Rectal smooth muscle tissue (tissue), 1 donor: ENCODE data around the gene RBM5.

Experiments
- H3K27ac ChIP-seq: one replicate; pipeline ENCODE4 v1.7.0; 2013; ENCODE audit warnings: low read depth, low read length, inconsistent platforms
- H3K27me3 ChIP-seq: one replicate; pipeline ENCODE4 v1.7.0; 2013; ENCODE audit warnings: low read length; ENCODE audit not compliant: control insufficient read depth, insufficient read depth
- H3K36me3 ChIP-seq: one replicate; pipeline ENCODE4 v1.7.0; 2013; ENCODE audit warnings: low read length; ENCODE audit not compliant: control insufficient read depth, insufficient read depth
- H3K4me1 ChIP-seq: one replicate; pipeline ENCODE4 v1.7.0; 2013; ENCODE audit warnings: low read length; ENCODE audit not compliant: control insufficient read depth, insufficient read depth
- H3K4me3 ChIP-seq: one replicate; pipeline ENCODE4 v1.7.0; 2013; ENCODE audit warnings: low read length
- H3K9ac ChIP-seq: one replicate; pipeline ENCODE4 v1.7.0; 2013; ENCODE audit warnings: low read length

RBM5 gene

DNA sequence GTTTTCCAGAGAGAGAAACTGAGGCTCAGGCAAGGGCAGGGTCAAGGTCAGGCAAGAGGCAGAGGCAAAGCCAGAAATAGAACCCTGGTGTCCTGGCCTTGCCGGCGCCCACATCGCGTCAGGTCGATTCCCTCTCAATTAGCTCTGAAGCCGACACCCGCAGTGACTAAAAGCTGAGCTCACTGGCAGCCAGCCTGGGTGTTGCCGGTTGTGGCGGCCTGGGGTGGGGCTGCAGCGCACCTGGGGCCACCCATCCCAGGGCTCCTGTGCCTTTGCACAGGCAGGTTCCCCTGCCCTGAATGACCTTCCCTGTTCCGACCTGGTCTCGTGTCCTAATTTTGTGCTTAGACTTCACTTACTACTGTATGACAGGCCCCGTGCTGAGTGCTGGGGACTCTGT, 72.6 kb downstream of the RBM5 start:
- peak overlapping the region; percentile 84 for H3K27ac ChIP-seq
- H3K27me3 ChIP-seq = no peaks in the 10 kb centered on the region
- peaks cover 57% of the 10 kb centered on the region for H3K4me1 ChIP-seq
- H3K4me3 ChIP-seq = no peak overlapping the region
- no peaks in the 10 kb centered on the region for H3K36me3 ChIP-seq
- no peak overlapping the region for H3K9ac ChIP-seq

DNA sequence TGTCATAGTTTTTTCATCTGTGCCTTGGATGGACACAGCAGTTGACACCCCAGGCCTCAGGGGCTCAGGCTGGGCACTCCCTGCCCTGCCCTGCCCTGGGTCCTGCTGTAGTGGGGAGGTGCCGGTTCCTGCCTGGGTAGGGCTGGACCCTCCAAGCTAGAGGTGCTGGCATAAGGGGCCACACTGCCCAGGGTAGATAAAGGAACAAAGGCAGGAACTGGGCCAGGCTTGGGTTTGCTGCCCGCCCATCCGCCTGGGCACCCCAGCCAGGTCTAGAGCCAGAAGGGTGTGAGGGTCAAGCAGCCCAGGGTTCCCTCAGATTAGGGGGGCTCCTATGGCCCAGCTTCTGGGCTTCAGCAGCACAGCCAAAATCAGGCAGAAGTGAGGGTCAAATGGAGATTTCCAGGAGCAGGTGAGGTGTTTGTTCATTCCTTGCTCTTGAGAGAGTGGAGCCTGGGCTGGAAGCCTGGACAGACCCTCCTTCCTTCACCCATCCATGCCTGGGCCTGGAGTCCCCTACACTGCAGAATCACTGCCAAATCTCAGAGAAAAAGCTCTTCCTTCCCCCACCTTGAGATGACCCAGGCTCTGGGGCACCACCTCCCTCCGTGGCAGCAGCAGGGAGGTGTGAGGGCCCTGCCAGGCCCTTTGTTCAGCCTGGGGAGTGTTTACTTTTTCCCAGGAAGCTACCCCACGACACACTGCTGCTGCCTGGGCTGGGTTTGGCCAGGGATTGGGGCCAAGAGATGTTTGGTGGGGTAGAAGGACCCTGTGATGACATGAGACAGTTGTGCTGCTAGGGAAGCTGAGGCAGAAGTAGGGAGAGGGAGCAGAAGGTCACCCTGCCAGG, 73.5 kb downstream of the RBM5 start:
- H3K4me1 ChIP-seq = peaks cover 65% of the 10 kb centered on the region
- H3K27ac ChIP-seq = peak overlapping the region; percentile 84
- no peaks in the 10 kb centered on the region for H3K36me3 ChIP-seq
- no peak overlapping the region for H3K9ac ChIP-seq
- no peaks in the 10 kb centered on the region for H3K27me3 ChIP-seq
- H3K4me3 ChIP-seq = no peak overlapping the region

DNA sequence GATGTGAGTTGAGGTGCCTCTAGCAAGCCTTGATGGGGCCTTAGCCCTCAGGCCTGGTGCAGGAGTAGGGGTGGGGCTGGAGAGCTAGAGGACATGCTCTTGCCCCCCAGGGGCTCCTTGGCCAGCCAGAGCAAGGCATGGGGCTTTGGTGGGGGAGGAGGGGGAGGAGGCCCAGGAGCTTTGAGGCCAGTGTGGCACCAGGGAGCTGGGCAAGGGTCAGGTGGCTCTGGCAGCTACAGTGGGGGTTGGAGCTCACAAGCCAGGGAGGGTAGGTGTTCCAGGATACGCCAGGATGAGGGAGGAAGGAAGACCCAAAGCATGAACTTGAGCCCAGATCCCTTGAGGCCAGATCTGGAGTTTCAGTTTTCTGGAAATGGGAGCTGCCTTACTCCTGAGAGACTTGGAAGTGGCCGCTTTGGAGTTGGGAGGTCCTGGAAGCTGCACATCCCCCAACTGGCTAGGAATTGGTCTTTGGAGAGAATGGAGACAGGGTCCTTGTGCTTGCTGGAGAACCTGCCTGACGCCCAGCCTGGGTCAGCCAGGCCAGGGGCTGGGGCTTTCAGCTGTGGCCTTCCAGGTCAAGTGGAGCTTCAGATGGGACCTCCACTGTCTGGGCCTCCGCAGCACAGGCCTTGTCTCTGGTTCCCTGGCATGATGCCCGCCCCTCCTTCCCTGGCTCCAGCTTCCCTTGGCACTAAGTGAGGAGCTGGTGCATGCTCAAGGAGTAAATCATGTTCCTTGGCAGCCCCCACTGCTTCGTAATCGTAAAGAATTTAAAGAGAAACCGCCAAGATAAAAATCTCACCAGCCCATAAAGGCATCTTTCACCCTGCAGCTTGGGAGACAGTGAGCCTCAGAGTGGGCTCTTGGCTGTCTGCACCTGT, 75.1 kb downstream of the RBM5 start:
- H3K9ac ChIP-seq = no peak overlapping the region
- H3K4me1 ChIP-seq = peaks cover 67% of the 10 kb centered on the region

DNA sequence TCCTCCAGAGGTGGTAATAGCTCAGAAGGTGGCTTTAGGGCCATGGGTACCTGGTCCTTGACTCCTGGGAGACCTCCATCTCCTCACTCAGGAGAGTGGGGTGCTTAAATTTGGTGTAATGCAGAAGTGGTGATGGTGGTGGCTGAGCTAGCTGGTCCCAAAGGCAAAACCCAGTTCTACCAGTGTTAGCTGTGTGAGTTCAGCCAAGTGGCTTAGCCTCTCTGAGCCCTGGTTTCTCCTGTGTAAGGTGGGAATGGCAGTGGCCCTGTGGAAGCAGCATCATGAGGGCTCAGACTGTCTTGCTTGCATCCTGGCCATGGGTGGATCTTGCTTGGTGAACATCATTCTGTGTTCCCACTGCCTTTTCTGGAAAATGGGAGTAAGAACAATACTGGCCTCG, 75.8 kb downstream of the RBM5 start:
- H3K9ac ChIP-seq = no peak overlapping the region
- no peaks in the 10 kb centered on the region for H3K36me3 ChIP-seq
- H3K4me3 ChIP-seq = no peak overlapping the region
- no peaks in the 10 kb centered on the region for H3K27me3 ChIP-seq
- H3K4me1 ChIP-seq = peaks cover 68% of the 10 kb centered on the region
- peak overlapping the region; percentile 91 for H3K27ac ChIP-seq

More for the DNA sequence above, 75.1 kb downstream of the RBM5 start:
- no peaks in the 10 kb centered on the region for H3K36me3 ChIP-seq
- peak overlapping the region; percentile 91 for H3K27ac ChIP-seq
- no peaks in the 10 kb centered on the region for H3K27me3 ChIP-seq
- no peak overlapping the region for H3K4me3 ChIP-seq

DNA sequence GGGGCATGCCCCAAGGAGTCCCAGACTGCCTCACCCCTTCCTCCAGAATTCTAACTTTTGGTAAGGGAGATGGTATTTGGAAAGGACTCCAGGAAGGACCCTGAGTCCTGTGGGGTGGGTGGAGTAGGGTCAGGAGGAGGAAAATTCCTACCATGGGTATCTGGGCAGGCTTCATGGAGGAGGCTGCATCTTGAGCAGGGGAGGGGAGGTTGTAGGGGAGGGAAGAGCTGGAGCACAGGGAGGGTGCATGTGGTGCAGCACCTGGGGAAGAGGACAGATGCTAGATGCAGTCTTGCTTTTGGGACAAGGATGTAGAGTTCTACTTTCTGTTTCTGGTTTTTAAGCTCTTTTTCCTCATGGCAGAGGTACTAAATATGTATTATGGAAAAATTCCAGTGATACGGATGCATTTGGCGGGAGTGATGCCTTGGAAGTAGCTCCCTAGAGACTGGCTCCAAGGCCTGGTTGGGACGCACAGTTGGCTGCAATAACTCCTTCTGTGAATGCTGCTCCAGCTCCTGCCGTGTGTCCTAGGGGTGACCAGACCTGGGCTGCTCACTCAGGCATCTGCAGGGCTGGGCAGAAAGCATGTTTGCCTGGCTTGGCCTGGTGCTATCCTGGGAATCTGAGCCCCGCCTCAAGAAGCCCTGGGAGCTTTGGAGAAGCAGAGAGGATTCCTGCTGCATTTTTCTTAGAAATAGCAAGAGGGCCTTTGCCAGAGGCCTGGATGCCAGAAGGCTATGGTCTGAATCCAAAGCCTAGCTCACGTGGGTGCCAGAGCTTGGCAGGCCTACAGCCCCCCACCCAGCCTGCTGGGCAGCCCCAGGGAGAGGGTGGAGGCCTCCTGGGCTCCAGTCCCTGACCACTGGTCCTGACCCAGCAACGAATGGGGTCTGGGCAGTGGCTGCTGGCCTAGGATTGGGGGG, 76.5 kb downstream of the RBM5 start:
- H3K4me3 ChIP-seq = peak overlapping the region; percentile 19

DNA sequence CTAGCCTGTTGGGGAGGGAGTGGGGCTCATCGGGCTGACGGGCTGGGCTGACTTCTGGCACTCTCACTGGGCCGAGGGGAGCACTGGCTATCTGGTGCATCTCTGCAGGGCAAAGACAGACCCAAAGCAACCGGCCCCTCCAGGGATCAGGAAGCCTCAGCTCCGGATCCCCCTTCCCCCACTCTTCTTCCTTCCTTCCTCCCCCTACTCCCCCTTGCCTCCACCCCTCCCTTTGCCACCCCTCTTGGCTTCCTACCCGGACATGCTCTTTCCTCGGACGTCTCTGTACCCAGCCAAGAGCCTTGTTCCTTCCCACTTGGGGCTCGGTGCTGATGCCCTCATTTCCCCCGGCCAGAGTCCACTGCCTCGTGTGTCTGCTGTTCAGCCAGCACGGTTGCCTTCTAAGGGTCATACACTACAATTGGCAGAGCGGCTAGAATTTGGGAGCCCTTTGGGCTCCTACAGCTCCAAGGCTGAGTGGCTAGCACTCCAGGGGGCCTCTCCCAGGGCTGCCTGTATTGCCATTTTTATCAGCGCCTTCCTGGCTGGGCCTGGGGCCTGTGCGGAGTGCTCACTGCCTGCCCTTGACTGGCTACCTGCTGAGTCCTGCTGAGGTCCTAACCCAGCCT, 77.3 kb downstream of the RBM5 start:
- H3K9ac ChIP-seq = no peak overlapping the region
- peaks cover 62% of the 10 kb centered on the region for H3K4me1 ChIP-seq
- no peaks in the 10 kb centered on the region for H3K27me3 ChIP-seq
- peak overlapping the region; percentile 91 for H3K27ac ChIP-seq
- no peaks in the 10 kb centered on the region for H3K36me3 ChIP-seq
- peak overlapping the region; percentile 19 for H3K4me3 ChIP-seq

More for the DNA sequence above, 76.5 kb downstream of the RBM5 start:
- Histone ChIP-seq H3K27ac (peak overlapping the region; percentile 91), H3K9ac (no peak overlapping the region), H3K4me1 (peaks cover 67% of the 10 kb centered on the region), H3K27me3 (no peaks in the 10 kb centered on the region), H3K36me3 (no peaks in the 10 kb centered on the region)

DNA sequence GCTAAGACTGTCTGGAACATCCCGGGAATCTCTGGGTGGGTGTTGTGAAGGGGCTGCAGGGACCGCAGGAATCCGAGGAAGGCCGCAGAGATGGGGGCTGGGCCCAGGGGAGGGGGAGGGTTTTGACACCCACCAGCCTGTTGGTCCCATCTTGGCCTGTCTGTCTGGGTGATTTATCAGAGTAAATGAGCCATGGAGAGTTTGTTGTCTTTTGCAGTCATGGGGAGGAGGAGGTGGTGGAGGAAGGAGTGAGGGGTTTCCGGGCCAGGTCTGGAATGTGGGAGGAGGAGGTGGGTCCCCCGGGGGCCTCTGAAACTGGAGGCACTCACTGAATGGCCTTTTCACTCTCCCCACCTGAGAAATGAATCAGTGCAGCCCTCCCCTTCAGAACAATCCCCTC, 77.9 kb downstream of the RBM5 start:
- peaks cover 56% of the 10 kb centered on the region for H3K4me1 ChIP-seq
- peak overlapping the region; percentile 91 for H3K27ac ChIP-seq
- H3K27me3 ChIP-seq = no peaks in the 10 kb centered on the region
- H3K9ac ChIP-seq = no peak overlapping the region
- H3K4me3 ChIP-seq = peak overlapping the region; percentile 11
- no peaks in the 10 kb centered on the region for H3K36me3 ChIP-seq

DNA sequence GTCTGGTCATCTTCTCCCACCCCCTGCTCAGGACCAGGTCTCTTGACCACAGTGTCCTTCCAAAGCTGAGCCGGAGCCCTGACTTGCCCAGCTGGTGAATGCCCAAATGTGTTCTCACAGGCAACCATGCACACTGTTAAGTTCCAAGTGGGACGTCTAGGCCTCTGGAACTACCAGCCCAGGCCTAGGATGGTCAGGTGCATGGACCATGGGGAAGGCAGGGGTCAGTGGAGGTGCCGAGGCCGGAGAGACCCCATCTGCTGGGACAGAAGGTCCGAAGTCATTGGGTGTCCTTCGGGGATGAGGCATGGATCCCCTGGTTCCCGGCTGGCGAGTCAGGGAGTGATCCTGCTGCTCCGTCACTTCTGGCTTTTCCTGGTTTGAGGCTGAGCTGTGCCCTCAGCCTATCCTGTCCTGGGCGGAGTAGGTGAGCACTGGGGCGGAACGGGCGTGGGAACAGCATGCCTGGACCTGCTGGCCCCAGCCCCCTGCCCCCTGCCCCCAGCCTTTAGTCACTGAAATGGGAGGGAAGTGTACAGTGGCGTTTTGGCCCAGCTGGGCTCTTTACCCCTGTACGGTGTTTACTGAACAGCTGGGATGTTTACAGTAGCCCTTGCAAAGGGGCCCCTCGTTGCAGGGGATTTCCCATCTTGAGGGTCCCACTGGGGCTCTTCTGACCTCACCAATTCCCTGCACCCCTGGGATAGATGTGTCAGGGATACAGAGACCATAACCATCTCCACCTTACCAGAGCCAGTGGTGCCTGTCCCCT, 78.5 kb downstream of the RBM5 start:
- peak overlapping the region; percentile 91 for H3K27ac ChIP-seq
- peaks cover 53% of the 10 kb centered on the region for H3K4me1 ChIP-seq
- peak overlapping the region; percentile 67 for H3K9ac ChIP-seq
- no peaks in the 10 kb centered on the region for H3K36me3 ChIP-seq
- H3K4me3 ChIP-seq = no peak overlapping the region
- H3K27me3 ChIP-seq = no peaks in the 10 kb centered on the region

DNA sequence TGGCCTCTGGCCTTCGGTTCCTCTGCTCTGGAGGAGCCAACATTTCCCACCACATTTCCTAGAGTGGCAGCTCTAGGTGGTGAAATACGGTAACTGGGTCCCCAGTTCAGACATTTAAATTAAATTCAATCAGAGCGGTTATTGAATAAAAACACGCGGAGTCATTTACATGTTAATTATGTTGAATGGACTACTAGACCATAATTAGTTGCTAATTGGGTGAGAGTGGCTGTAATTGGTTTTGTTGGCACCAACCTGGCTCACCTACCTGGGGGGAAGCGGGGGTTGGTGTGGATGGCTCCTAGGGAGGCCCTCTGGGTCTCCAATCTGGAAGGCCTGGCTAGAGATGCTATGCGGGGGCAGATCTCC, 79.1 kb downstream of the RBM5 start:
- peaks cover 47% of the 10 kb centered on the region for H3K4me1 ChIP-seq

DNA sequence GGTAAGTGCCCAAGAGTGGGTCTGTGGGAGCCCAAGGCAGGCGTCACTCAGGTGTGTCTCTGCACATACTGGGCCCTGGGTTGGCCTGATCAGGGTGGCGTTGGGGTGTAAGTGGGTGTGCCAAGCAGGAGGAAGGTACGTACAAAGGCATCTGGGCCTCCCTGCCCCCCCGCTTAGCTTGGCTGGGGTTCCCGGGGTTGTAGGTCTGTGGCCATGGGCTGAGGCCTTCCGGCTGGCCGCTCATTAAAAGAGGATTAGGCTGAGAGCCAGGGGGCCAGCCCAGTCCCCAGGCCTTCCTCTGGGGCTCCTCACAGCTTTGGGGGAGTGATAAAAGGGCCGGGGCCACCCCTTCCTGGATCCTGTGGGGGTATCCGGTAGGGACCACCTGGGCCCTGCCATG, 79.7 kb downstream of the RBM5 start:
- peak overlapping the region; percentile 10 for H3K27ac ChIP-seq
- H3K36me3 ChIP-seq = no peaks in the 10 kb centered on the region
- no peak overlapping the region for H3K4me3 ChIP-seq
- H3K4me1 ChIP-seq = peaks cover 42% of the 10 kb centered on the region
- H3K27me3 ChIP-seq = no peaks in the 10 kb centered on the region
- no peak overlapping the region for H3K9ac ChIP-seq

More for the DNA sequence above, 79.1 kb downstream of the RBM5 start:
- Histone ChIP-seq H3K36me3 (no peaks in the 10 kb centered on the region), H3K27me3 (no peaks in the 10 kb centered on the region), H3K9ac (no peak overlapping the region), H3K4me3 (no peak overlapping the region), H3K27ac (peak overlapping the region; percentile 49)
